GM21529 (cell line): ENCODE measurements around the gene TOMM40L.
A peak's percentile ranks its signal among the peaks of the same experiment; 100 is the strongest.
"Not testable (repeated sequence)": the region's sequence is repeated elsewhere in the genome, so short reads cannot be mapped to it uniquely, and the experiment has no call there.

Experiments
- ATAC-seq: cut with Tn5 transposase; IDR thresholded peaks from one replicate; pipeline ENCODE4 v1.9.1; 2021; ENCODE audit not compliant: unreplicated experiment

The TOMM40L gene

DNA sequence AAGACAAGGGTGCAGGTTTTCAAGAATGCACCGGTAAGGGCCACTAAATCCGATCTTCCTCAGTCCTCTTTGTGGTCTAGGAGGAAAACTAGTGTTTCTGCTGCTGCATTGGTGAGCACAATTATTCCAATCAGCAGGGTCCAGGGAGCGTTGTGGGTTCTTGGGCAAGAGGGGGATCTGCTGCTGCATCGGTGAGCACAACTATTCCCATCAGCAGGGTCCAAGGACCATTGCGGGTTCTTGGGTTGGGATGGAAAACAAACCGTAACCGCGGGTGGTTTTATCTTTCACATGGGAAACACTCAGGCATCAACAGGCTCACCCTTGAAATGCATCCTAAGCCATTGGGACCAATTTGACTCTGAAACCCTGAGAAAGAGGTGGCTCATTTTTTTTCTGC is 25.7 kb downstream of the TOMM40L start:
- no peak for ATAC-seq

- ATAC-seq = not testable (repeated sequence)
Measured at GRCh38 chr1:161255302-161255701, 29.4 kb downstream of the TOMM40L start.

GRCh38 chr1:161255955-161256520 is 30.2 kb downstream of the TOMM40L start:
- ATAC-seq = not testable (repeated sequence)

DNA sequence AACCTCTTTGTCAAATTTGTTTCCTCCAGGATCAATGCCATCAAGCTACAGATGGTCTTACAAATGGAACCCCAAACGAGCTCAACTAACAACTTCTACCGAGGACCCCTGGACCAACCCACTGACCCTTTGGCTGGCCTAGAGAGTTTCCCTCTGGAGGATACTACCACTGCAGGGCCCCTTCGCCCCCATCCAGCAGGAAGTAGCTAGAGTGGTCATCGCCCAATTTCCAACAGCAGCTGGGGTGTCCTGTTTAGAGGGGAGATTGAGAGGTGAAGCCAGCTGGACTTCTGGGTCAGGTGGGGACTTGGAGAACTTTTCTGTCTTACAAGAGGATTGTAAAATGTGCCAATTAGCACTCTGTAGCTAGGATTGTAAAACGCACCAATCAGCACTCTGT is 31.2 kb downstream of the TOMM40L start:
- not testable (repeated sequence) for ATAC-seq

- peak; percentile 75 for ATAC-seq
Measured at GRCh38 chr1:161258439-161259344, 32.8 kb downstream of the TOMM40L start, which contains the start of gene PCP4L1. PCP4L1 (plus strand) TSS chr1:161258745; CDS start chr1:161258975, 230 bp downstream.

DNA sequence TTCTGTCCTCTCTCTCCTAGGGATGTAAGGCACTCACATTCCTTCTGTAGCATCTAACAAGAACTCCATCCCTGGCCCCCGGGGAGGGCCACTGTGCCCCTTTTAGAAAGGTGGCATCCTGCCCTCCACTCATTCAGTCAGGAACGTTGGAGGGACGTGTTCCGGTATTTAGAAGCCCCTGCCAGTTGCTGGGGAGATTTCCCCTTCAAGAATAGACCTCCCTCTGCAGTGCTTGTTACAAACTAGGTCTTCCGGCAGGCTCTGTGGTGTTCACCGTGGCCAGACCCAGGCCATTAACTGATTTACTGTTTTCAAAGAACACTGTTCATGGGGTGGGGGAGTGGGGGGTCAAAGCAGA is 33.5 kb downstream of the TOMM40L start:
- ATAC-seq = no peak

- no peak for ATAC-seq
Measured at GRCh38 chr1:161259765-161260164, 33.9 kb downstream of the TOMM40L start.

DNA sequence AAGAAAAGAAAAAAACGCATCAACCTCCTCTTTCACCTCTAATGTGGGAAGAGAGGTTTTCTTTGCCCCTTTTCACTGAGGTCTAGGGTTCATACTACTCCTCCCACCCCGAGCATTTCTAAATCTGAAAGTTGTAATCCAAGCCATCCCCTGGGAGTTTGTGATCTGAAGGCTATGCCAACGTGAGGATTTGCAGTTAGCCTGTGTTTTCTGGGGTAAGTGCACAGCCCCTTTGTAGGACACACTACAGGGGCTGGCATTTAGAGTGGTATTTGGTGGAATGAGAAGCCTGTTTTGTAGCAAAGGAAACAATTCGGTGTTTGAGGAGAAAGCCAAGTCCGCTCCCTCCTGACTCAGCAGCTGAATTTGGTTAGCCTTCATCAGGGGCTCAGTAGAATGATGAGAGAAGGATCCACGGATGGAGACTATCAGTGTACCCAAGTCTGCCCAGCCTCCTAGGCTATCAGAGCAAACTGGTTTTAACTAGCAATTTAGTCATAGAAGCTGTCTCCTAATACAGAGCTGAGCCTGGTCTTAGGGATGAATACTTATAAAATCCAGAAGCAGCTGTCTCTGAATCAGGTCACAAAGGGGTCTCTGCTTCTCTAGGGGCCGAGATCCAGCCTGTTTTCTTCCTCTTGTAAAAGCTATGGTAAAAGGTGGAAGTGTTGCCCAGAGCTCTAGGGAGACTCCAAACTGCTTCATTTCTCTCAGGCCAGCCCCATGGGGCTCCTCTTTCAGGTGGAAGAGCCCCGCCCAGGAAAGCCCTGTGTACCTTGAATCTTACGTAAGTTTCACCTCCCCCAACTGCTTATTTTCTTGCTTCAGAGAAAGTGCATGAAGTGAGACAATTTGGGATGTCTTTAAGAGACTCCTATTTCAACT is 34.8 kb downstream of the TOMM40L start:
- no peak for ATAC-seq

GRCh38 chr1:161261261-161262235 is 35.7 kb downstream of the TOMM40L start:
- ATAC-seq = no peak

- no peak for ATAC-seq
Measured at GRCh38 chr1:161265305-161265704, 39.4 kb downstream of the TOMM40L start.

DNA sequence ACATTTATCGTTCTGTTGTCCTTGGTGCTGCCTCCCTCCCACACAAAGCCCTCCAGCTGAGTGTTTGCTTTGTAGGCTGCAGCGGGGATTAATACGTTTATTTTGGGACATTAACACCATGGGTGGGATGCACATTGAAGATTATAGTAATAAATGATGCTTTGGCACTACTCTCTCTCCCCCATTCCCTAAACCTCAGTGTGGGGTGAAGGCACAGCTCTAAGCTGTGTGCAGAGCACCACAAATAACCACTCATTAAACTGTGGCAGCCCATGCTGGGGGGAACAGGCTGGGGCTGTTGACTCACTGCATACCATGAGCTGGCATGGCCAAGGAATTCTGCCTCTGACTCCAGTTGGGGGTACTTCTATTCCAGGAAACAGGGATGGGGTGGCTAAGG is 40.3 kb downstream of the TOMM40L start:
- ATAC-seq = no peak

DNA sequence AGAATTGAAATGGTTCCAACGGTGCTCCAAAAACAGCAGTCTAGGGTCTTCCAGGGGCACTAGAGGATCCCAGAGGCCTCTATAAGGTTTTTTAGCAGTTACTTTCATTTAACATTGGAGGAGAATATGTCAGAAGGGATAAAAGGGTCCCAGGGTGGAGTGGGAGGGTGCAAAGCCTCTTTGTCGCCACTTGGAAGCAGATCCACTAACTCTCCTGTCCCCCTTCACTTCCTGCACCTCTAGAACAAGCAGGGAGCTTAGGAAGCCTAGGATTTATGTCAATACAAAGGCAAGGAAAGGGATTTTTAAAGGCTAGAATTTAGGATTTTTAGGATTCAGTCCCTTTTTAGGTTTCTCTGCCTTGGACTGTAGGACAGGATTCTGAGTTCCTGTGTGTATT is 41.0 kb downstream of the TOMM40L start:
- ATAC-seq = no peak

DNA sequence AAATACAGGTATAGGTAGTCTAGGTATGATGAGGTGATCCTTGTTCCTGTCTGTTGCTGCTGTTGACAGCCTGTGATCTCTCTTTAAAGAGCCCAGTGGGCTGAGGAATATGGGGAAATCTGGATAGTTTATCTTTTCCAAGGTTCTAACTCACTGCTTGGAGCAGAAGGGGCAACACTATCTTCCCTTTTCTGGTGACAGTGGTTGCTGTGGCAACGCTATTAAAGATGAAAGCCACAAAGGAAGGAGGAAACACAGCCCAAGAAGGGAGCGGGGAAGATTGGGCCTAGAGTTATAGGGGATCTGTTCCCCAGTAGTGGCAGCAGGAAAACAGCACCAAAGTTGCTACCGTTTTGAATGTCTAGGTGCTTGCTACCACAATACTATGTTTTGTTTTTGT is 41.5 kb downstream of the TOMM40L start:
- no peak for ATAC-seq

DNA sequence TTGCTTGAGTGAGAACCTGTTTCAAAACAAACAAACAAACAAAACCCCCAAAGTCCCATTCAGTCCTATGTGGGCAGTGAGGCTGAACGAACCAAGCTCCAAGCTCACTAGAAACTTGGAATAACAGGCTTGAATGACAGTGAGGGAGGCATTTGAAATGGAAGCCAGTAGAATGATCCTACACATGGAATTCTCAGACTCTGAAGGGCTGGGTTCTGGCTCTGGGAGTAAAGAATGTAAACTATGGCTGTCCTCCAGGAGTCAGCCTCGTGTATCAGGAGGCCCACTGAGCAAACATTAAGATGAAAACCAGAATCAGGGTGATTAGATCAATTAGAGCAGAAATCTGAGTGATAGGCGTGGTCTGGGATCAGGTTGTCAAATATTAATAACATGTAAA is 47.5 kb downstream of the TOMM40L start:
- no peak for ATAC-seq

- no peak for ATAC-seq
Measured at GRCh38 chr1:161274874-161275273, 49.0 kb downstream of the TOMM40L start.
